Left lung (tissue), 10 donors: ENCODE measurements around the gene EEPD1. TPM values are rescaled to one million over a fixed set of nuclear protein-coding genes. Genes with fewer than 3 reads are reported as not detected.

Experiments used
- ATAC-seq: fragments of 200-7000 bp; cut with Tn5 transposase; one replicate; pipeline ENCODE4 v1.9.1; 2020; ENCODE audit warnings: moderate library complexity
- DNase-seq, 4 donors: peaks; one replicate each; pipeline ENCODE4 v3.0.0-alpha.2; 2013 to 2020
- H3K27ac ChIP-seq, 2 donors: fragments of 200-600 bp; sonication (generic) in 1 of 2; one replicate each; pipeline versions ENCODE4 v1.5.0 to v1.8.0; 2020 to 2021
- H3K27me3 ChIP-seq, 2 donors: fragments of 200-600 bp; sonication (generic) in 1 of 2; one replicate each; pipeline versions ENCODE4 v1.5.0 to v1.8.0; 2020 to 2021
- H3K36me3 ChIP-seq, 2 donors: fragments of 200-600 bp; sonication (generic) in 1 of 2; one replicate each; pipeline versions ENCODE4 v1.5.0 to v1.8.0; 2020 to 2021
- H3K4me1 ChIP-seq, 2 donors: fragments of 200-600 bp; one replicate each; pipeline ENCODE4 v1.8.0; 2021
- H3K4me3 ChIP-seq, 2 donors: fragments of 200-600 bp; sonication (generic) in 1 of 2; one replicate each; pipeline versions ENCODE4 v1.5.0 to v1.8.0; 2020 to 2021; ENCODE audit warnings: mild to moderate bottlenecking in 1 of 2
- H3K9me3 ChIP-seq, 2 donors: fragments of 200-600 bp; sonication (generic) in 1 of 2; one replicate each; pipeline versions ENCODE4 v1.5.0 to v1.8.0; 2020 to 2021
- intact Hi-C, 2 donors: fragments of 100-400 bp; cut with DNase I; formaldehyde crosslinking; loops; one replicate each; pipeline versions ENCODE4 v1.11.2 to v1.14.2; 2022
- polyA plus RNA-seq, 6 donors: library from polyadenylated mRNA; unstranded; fragments of 120-200 nt; gene quantifications; one replicate each; pipeline ENCODE4 v1.2.1, GENCODE V29; 2013; ENCODE audit not compliant: insufficient read length in 6 of 6
- total RNA-seq, 2 donors: library from RNA; stranded (reverse); fragmentation: NEBNext Ultra II Directional; extraction: Animal tissue kit (Norgen Biotek cat#: 25700); gene quantifications; one replicate each; pipeline ENCODE4 v1.2.1, GENCODE V29; 2021
- TF ChIP-seq, protein P1 (sequence below), 2 donors: fragments of 200-600 bp; sonication (generic) in 1 of 2; IDR thresholded peaks; one replicate each; pipeline versions ENCODE4 v1.5.0 to v1.8.0; 2021; ENCODE audit warnings: antibody characterized with exemption in 2 of 2
- donor health status: DM: no; HTN: yes; CAD: no.
- donor health status: DM: no; HTN: no; CAD: no.

Gene EEPD1
- total and polyA plus RNA-seq, 8 donors = 7.8 to 22.8 (median 19.0) TPM

DNA sequence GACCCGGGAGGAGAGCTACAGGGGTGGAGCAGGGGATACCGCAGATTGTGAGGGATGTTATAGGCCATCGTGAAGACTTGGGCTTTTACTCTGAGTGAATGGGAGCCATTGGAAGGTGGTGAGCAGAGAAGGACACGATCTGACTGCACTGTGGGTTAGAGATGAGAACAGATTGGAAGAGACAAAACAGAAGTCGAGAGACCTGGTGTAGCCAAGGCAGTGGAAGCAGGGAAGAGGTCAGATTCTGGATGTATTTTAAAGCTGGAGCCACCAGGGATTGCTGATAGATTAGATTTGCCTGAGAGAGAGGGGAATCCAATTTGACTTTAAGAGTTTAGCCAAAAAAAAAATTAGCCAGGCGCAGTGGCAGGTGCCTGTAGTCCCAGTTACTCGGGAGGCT, 21.6 kb upstream of the EEPD1 start:
- TF ChIP-seq, protein P1, sequence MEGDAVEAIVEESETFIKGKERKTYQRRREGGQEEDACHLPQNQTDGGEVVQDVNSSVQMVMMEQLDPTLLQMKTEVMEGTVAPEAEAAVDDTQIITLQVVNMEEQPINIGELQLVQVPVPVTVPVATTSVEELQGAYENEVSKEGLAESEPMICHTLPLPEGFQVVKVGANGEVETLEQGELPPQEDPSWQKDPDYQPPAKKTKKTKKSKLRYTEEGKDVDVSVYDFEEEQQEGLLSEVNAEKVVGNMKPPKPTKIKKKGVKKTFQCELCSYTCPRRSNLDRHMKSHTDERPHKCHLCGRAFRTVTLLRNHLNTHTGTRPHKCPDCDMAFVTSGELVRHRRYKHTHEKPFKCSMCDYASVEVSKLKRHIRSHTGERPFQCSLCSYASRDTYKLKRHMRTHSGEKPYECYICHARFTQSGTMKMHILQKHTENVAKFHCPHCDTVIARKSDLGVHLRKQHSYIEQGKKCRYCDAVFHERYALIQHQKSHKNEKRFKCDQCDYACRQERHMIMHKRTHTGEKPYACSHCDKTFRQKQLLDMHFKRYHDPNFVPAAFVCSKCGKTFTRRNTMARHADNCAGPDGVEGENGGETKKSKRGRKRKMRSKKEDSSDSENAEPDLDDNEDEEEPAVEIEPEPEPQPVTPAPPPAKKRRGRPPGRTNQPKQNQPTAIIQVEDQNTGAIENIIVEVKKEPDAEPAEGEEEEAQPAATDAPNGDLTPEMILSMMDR (IDR thresholded peaks at IDR 0.05) = no peak
- no peak overlapping the region for H3K27ac ChIP-seq
- H3K36me3 ChIP-seq = no peaks in the 10 kb centered on the region
- no peak overlapping the region for H3K4me3 ChIP-seq
- H3K9me3 ChIP-seq = no peaks in the 10 kb centered on the region
- no peak for DNase-seq
- no peaks in the 10 kb centered on the region for H3K27me3 ChIP-seq
- ATAC-seq = no peak
- peaks cover 0 to 10% of the 10 kb centered on the region in 2 donors for H3K4me1 ChIP-seq
- intact Hi-C loops = no loop called here

DNA sequence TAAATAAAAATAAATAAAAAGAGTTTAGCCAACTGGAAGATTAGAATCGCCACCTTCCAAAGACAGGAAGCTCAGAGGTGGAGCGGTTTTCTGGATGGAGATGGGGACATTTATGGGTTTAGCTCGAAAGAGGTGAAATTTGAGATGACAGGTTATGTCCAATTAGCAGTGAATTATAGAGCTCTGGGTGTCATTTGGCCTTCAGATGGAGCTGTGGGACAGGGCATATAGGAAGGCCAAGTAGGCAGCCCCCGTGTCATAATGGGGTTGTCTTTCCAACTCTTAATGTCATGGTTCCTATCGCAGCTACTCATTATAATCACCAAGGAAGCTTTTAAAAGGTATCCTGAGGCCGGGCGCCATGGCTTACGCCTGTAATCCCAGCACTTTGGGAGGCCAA, 21.0 kb upstream of the EEPD1 start:
- TF ChIP-seq, protein P1 (IDR thresholded peaks at IDR 0.05) = no peak
- Histone ChIP-seq H3K4me1 (peaks cover 0 to 10% of the 10 kb centered on the region in 2 donors), H3K36me3 (no peaks in the 10 kb centered on the region), H3K27ac (no peak overlapping the region), H3K27me3 (no peaks in the 10 kb centered on the region), H3K9me3 (no peaks in the 10 kb centered on the region), H3K4me3 (no peak overlapping the region)
- ATAC-seq = no peak
- intact Hi-C loops = no loop called here
- no peak for DNase-seq

DNA sequence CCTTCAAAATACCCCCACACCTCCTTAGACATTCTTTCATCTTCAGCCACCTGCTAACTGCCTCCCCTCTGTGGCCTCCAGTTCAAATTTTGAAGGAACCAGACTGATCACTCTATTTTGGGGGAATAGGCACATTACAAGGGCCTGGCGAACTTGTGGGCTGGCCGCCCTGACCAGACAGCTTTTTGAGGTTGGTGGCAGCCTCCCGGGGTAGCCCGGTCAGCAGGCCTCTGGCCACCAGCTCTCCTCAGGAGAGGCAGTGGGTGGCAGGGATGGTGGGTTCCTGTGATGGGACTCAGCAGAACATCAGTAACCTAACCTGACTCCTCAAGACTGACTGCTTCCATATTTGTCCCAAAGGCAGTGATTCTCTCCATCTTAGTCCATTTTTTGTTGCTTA, 17.4 kb upstream of the EEPD1 start:
- DNase-seq = no peak
- no peaks in the 10 kb centered on the region for H3K4me1 ChIP-seq
- peaks cover 0 to 2% of the 10 kb centered on the region in 2 donors for H3K9me3 ChIP-seq
- H3K36me3 ChIP-seq = no peaks in the 10 kb centered on the region
- no peak overlapping the region for H3K27ac ChIP-seq
- no peaks in the 10 kb centered on the region for H3K27me3 ChIP-seq
- TF ChIP-seq, protein P1 (IDR thresholded peaks at IDR 0.05) = no peak
- no peak overlapping the region for H3K4me3 ChIP-seq
- no peak for ATAC-seq
- intact Hi-C loops = no loop called here

DNA sequence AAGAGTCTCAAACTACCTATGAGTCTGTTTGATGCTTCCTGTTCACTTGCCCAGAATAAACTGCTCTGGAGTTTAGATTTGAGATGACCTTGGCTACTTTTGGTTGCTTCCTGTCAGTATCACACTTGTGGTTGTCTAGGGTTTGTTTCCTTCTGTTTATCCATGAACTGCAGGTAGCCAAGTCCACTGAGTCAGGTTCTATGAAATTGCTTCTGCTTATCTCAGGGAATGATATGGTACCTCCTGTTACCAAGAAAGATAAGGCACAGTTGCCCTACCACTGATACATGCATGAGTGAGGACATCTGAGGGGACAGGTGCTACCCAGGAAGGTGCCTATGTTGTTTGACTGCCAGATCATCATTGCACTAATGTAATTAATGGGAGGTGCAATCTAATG, 15.8 kb upstream of the EEPD1 start:
- Histone ChIP-seq H3K9me3 (peaks cover 0 to 6% of the 10 kb centered on the region in 2 donors), H3K4me3 (no peak overlapping the region), H3K27ac (no peak overlapping the region), H3K4me1 (no peaks in the 10 kb centered on the region), H3K27me3 (no peaks in the 10 kb centered on the region), H3K36me3 (no peaks in the 10 kb centered on the region)
- intact Hi-C loops = no loop called here
- no peak for DNase-seq
- TF ChIP-seq, protein P1 (IDR thresholded peaks at IDR 0.05) = no peak
- no peak for ATAC-seq

DNA sequence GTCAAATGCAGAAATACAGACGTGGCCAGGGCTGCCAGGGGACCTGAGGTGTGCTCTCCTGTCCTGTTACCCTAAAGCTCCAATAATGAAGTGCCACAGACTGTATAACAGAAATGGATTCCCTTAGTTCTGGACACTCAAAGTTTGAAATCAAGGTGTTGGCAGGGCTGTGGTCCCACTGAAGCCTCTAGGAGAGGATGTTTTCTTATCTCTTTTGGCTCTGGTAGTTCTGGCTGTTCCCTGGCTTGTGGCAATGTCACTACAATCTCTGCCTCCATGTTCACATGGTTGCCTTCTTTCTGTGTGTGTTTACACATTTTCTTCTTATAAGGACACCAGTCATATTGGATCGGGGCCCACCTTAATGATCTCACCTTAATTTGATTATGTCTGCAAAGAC, 15.3 kb upstream of the EEPD1 start:
- H3K36me3 ChIP-seq = no peaks in the 10 kb centered on the region
- H3K27ac ChIP-seq = no peak overlapping the region
- intact Hi-C loops = no loop called here
- ATAC-seq (no peak), DNase-seq (no peak)
- TF ChIP-seq, protein P1 (IDR thresholded peaks at IDR 0.05) = no peak
- peaks cover 0 to 6% of the 10 kb centered on the region in 2 donors for H3K9me3 ChIP-seq
- H3K4me1 ChIP-seq = no peaks in the 10 kb centered on the region
- no peaks in the 10 kb centered on the region for H3K27me3 ChIP-seq
- H3K4me3 ChIP-seq = no peak overlapping the region
